ENCODE measurements around the gene ZNF821. TPM values are rescaled to one million over a fixed set of nuclear protein-coding genes. Genes with fewer than 3 reads are reported as not detected.

ZNF821 gene, protein sequence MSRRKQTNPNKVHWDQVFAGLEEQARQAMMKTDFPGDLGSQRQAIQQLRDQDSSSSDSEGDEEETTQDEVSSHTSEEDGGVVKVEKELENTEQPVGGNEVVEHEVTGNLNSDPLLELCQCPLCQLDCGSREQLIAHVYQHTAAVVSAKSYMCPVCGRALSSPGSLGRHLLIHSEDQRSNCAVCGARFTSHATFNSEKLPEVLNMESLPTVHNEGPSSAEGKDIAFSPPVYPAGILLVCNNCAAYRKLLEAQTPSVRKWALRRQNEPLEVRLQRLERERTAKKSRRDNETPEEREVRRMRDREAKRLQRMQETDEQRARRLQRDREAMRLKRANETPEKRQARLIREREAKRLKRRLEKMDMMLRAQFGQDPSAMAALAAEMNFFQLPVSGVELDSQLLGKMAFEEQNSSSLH
- total RNA-seq, result 6.4 and 17.6 TPM in 2 replicates

DNA sequence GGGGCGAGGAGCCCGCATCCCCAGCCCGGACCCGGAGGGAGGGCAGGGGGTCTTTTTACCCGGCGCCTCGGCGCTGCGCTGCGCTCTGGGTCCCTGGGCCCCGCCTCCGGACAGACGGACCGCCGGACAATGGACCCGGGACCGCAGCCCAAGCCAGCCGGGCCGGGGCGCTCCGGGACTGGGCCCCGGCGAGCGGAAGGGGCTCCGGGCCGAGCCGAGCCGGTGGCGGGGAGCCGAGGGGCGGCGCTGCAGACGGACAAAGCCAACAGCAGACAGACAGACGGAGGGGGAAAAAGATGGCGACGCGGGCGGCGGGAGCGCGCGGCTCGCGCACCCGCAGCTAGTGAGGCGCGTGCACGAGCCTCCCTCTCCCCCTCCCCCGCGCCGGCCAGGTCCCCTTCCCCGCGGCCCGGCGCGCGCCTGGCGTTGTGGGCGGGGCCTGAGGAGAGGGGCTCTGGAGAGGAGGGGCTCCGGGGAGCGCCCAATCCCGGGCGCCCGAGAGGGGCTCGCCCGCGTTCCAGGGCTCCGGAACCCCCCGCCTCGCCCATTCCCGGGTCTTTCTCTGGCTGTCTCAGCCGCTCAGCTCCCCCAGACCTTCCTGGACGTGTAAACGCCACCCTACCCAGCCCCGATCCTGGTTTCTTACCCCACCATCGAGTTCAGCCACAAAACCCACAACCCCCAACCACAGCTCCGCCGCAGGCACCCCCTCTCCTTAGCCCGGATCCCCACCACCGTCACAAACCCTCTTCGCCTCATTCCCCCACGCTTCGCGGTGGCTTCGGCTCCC lies at the start of gene ZNF821:
ZNF821 (minus strand) TSS at position 334 of the 790 bp plus-strand sequence. CDS start 4,236 bp downstream, outside the sequence.
- peak within 1 kb of the TSS; percentile 81 for H3K4me3 ChIP-seq (ENCODE audit: low read depth, low read length)
- DNase-seq (ENCODE audit: low read depth), result no peak
- TF ChIP-seq, protein P1, sequence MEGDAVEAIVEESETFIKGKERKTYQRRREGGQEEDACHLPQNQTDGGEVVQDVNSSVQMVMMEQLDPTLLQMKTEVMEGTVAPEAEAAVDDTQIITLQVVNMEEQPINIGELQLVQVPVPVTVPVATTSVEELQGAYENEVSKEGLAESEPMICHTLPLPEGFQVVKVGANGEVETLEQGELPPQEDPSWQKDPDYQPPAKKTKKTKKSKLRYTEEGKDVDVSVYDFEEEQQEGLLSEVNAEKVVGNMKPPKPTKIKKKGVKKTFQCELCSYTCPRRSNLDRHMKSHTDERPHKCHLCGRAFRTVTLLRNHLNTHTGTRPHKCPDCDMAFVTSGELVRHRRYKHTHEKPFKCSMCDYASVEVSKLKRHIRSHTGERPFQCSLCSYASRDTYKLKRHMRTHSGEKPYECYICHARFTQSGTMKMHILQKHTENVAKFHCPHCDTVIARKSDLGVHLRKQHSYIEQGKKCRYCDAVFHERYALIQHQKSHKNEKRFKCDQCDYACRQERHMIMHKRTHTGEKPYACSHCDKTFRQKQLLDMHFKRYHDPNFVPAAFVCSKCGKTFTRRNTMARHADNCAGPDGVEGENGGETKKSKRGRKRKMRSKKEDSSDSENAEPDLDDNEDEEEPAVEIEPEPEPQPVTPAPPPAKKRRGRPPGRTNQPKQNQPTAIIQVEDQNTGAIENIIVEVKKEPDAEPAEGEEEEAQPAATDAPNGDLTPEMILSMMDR (conservative IDR thresholded peaks at IDR 0.05; ENCODE audit: low read depth, low read length), result no peak

DNA sequence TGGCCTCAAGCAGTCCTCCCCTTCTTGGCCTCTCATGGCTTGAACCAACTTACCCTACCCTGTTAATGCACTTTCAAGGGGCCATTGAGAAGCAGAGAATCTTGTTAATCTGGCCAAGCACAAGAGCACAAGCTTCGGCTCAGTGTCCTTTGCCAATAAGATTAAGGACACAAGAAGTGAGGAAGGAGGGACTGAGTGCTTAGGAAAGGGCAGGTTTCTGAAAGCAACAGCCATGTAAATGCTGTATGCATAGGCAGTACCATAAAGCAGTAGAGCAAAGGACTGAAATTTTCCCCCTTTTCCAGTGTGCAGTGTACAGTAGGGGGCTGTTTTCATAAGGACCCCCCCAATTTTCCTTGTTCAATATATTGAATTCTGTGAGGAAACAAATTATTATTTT lies 49.0 kb upstream of the ZNF821 start:
- no peak for DNase-seq (ENCODE audit: low read depth)
- no peak overlapping the region for H3K4me3 ChIP-seq (ENCODE audit: low read depth, low read length)
- TF ChIP-seq, protein P1 (conservative IDR thresholded peaks at IDR 0.05; ENCODE audit: low read depth, low read length), result no peak

DNA sequence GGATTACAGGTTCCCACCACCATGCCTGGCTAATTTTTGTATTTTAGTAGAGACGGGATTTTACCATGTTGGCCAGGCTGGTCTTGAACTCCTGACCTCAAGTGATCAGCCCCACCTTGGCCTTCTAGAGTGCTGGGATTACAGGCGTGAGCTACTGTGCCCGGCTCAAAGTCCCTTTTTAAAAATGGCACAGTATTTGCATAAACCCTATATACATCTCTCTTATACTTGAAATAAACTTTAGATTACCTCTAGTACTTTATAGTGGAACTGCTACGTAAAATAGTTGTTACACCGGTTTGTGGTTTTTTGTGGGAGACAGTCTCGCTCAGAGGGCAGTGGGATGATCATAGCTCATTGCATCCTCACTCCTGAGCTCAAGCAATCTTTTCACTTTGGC lies 47.6 kb upstream of the ZNF821 start:
- no peak for DNase-seq (ENCODE audit: low read depth)
- TF ChIP-seq, protein P1 (conservative IDR thresholded peaks at IDR 0.05; ENCODE audit: low read depth, low read length), result no peak
- no peak overlapping the region for H3K4me3 ChIP-seq (ENCODE audit: low read depth, low read length)

DNA sequence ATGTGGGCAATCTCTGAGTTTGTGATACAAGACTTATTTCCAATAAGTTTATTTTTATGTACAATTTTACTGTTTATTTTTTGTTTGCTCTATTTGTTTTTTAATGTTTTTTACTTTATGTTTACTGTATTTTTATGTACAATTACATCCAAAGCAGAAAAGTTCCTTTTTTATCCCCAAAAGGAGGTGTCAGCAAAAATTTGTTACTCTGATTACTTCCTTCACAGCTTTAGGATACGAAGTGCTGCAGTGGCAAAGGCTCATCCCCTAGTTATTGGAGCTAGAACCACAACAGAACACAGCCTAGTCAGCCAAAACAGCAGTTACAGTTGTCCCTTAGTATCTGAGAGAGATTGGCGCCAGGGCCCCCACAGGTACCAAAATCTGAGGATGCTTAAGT lies 47.0 kb upstream of the ZNF821 start:
- TF ChIP-seq, protein P1 (conservative IDR thresholded peaks at IDR 0.05; ENCODE audit: low read depth, low read length), result no peak
- DNase-seq (ENCODE audit: low read depth), result no peak
- no peak overlapping the region for H3K4me3 ChIP-seq (ENCODE audit: low read depth, low read length)

DNA sequence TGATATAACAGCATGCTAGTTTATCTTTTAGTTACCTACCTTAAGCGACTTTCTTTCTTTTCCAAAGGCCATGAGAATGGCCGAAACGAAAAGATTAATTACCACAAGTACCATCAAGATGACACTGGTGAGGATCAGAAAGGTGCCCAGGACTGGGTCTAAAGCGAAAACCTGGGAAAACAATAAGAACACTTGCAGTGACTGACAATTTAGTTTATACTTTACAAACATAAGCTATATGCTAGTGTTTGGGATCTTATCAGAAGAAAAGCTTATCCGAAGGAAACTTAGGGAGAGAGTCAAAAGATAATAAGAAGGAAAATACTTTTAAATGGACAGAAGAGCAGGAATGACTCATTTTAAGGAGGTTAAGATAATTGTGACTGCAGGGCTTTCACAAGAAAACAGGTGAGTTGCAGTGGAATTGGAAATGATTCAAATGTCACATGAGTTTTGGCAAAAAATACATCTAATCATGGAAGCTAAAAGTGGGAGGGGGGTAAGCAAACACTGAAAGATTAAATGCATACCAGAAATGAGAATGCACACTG lies 46.1 kb upstream of the ZNF821 start:
- TF ChIP-seq, protein P1 (conservative IDR thresholded peaks at IDR 0.05; ENCODE audit: low read depth, low read length), result no peak
- no peak overlapping the region for H3K4me3 ChIP-seq (ENCODE audit: low read depth, low read length)
- no peak for DNase-seq (ENCODE audit: low read depth)

DNA sequence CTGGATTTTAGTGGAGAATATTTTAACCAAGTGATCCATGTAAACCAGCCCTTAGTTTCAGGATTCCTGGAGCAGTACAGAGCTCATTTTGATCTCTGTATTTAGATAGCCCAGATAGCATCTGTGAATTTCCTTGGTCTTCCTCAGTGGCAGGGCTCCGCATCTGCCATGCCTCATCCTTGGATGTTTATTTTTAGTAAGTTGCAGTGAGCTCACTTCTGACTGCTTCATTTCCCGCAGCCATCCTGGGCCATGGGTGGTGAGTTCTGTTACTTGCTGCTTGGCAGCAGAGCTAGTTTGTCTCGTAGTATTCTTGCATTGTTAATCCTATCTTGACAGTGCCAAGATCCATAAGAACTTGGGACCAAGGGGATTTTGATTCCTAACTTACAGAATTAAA lies 45.1 kb upstream of the ZNF821 start:
- DNase-seq (ENCODE audit: low read depth), result no peak
- no peak overlapping the region for H3K4me3 ChIP-seq (ENCODE audit: low read depth, low read length)
- TF ChIP-seq, protein P1 (conservative IDR thresholded peaks at IDR 0.05; ENCODE audit: low read depth, low read length), result no peak
